Spinal cord (tissue), 4 donors: ENCODE results near the gene HTR3C. TPM values are rescaled to one million over a fixed set of nuclear protein-coding genes. Genes with fewer than 3 reads are reported as not detected.

ENCODE experiments used
- polyA plus RNA-seq, 2 donors: library from polyadenylated mRNA; unstranded; fragments of 120-200 nt; gene quantifications; one replicate each; pipeline ENCODE4 v1.2.1, GENCODE V29; 2013; ENCODE audit not compliant: insufficient read length in 2 of 2
- small RNA-seq: library from RNA; depleted of rRNA; stranded (forward); fragments of <200 nt; gene quantifications from one replicate; pipeline ENCODE3, GENCODE V24; 2014; ENCODE audit warnings: low replicate concordance
- total RNA-seq, 2 donors: library from RNA; depleted of rRNA in 1 of 2; stranded (reverse); fragments of 120-200 nt in 1 of 2; fragments of >200 nt in 1 of 2; gene quantifications; one replicate each; pipeline versions ENCODE4 v1.2.3 to v1.2.4, GENCODE V29; 2013 to 2014

The HTR3C gene
- total and polyA plus RNA-seq, 4 donors: not detected

Small RNA genes within 50 kb of the gene (small RNA-seq; reads per million reads assigned to genes)
- gene RF00019: not detected

Other genes starting within 250 kb of the HTR3C start
- gene MAP6D1, start 227.5 kb upstream of the HTR3C start, total RNA-seq: 10 to 100 TPM; 10.7 to 17.1 TPM
- gene MAP6D1, start 227.5 kb upstream of the HTR3C start, polyA plus RNA-seq: 10 to 100 TPM; 29.1 to 40.7 TPM
- gene PARL, start 168.2 kb upstream of the HTR3C start, total RNA-seq: 10 to 100 TPM; 22.6 to 46.6 TPM
- 10 to 100 TPM; 38.3 to 45.5 TPM for gene PARL, start 168.2 kb upstream of the HTR3C start, polyA plus RNA-seq
- 10 to 100 TPM; 40.7 to 43.0 TPM for gene ABCC5, start 35.2 kb upstream of the HTR3C start, total RNA-seq
- gene ABCC5, start 35.2 kb upstream of the HTR3C start, polyA plus RNA-seq: 10 to 100 TPM; 77.3 to 89.2 TPM
- not detected for gene HTR3D, start 21.3 kb upstream of the HTR3C start, total RNA-seq
- not detected for gene HTR3D, start 21.3 kb upstream of the HTR3C start, polyA plus RNA-seq
- gene HTR3E, start 44.0 kb downstream of the HTR3C start, total RNA-seq: not detected
- not detected for gene HTR3E, start 44.0 kb downstream of the HTR3C start, polyA plus RNA-seq
- gene EIF2B5, start 82.3 kb downstream of the HTR3C start, total RNA-seq: 10 to 100 TPM; 38.3 to 39.0 TPM
- 10 to 100 TPM; 52.6 to 58.9 TPM for gene EIF2B5, start 82.3 kb downstream of the HTR3C start, polyA plus RNA-seq
- gene DVL3, start 102.3 kb downstream of the HTR3C start, total RNA-seq: 10 to 100 TPM; 20.7 to 43.7 TPM
- 100 to 1,000 TPM; 105 to 114 TPM for gene DVL3, start 102.3 kb downstream of the HTR3C start, polyA plus RNA-seq
- 100 to 1,000 TPM; 293 to 307 TPM for gene AP2M1, start 121.8 kb downstream of the HTR3C start, total RNA-seq
- gene AP2M1, start 121.8 kb downstream of the HTR3C start, polyA plus RNA-seq: 100 to 1,000 TPM; 523 to 556 TPM
- 10 to 100 TPM; 47.9 to 49.5 TPM for gene ABCF3, start 133.2 kb downstream of the HTR3C start, total RNA-seq
- gene ABCF3, start 133.2 kb downstream of the HTR3C start, polyA plus RNA-seq: 10 to 100 TPM; 78.4 to 94.4 TPM
- gene VWA5B2, start 176.5 kb downstream of the HTR3C start, total RNA-seq: 10 to 100 TPM in 1 of 2 donors, 1 to 10 TPM in 1; 4.6 to 12.0 TPM
- 10 to 100 TPM; 36.4 to 55.5 TPM for gene VWA5B2, start 176.5 kb downstream of the HTR3C start, polyA plus RNA-seq
- gene ALG3, start 195.9 kb downstream of the HTR3C start, total RNA-seq: 10 to 100 TPM in 1 of 2 donors, 1 to 10 TPM in 1; 9.1 to 13.2 TPM
- gene ALG3, start 195.9 kb downstream of the HTR3C start, polyA plus RNA-seq: 10 to 100 TPM; 25.4 to 29.4 TPM
- gene EEF1AKMT4, start 196.6 kb downstream of the HTR3C start, total RNA-seq: 1 to 10 TPM in 1 of 2 donors, under 1 TPM in 1; 0.40 to 1.9 TPM
- gene EEF1AKMT4, start 196.6 kb downstream of the HTR3C start, polyA plus RNA-seq: 1 to 10 TPM; 1.8 to 1.9 TPM
- gene CAMK2N2, start 208.5 kb downstream of the HTR3C start, total RNA-seq: 1 to 10 TPM; 9.1 to 9.6 TPM
- gene CAMK2N2, start 208.5 kb downstream of the HTR3C start, polyA plus RNA-seq: 100 to 1,000 TPM; 203 to 204 TPM
- gene ECE2, start 223.0 kb downstream of the HTR3C start, total RNA-seq: 10 to 100 TPM in 1 of 2 donors, 1 to 10 TPM in 1; 3.6 to 12.5 TPM
- 10 to 100 TPM; 18.6 to 23.1 TPM for gene ECE2, start 223.0 kb downstream of the HTR3C start, polyA plus RNA-seq
- 100 to 1,000 TPM; 177 to 237 TPM for gene PSMD2, start 246.2 kb downstream of the HTR3C start, total RNA-seq
- 100 to 1,000 TPM; 268 to 275 TPM for gene PSMD2, start 246.2 kb downstream of the HTR3C start, polyA plus RNA-seq